Measurements from ENCODE around the gene TTC34.
"Not testable (repeated sequence)": the region's sequence is repeated elsewhere in the genome, so short reads cannot be mapped to it uniquely, and the experiment has no call there.

GRCh38 chr1:2687638-2688335 lies 113.7 kb downstream of the TTC34 start:
- TF ChIP-seq CTCF (conservative IDR thresholded peaks at IDR 0.05 in 1 of 2, IDR thresholded peaks at IDR 0.05 in 1 of 2; ENCODE audit: low read depth in 1 of 2, low read length in 2 of 2); EZH2 (IDR thresholded peaks at IDR 0.05; ENCODE audit: low read length, missing control alignments): not testable (repeated sequence)

All from fibroblast of lung (primary cell).